Sciatic nerve (tissue), 2 donors: ENCODE data around the gene ELFN2. TPM values are rescaled to one million over a fixed set of nuclear protein-coding genes. Genes with fewer than 3 reads are reported as not detected.

Experiments used
- ATAC-seq: fragments of 200-7000 bp; cut with Tn5 transposase; one replicate; pipeline ENCODE4 v1.9.1; 2020; ENCODE audit warnings: mild to moderate bottlenecking, moderate library complexity
- DNase-seq: peaks from one replicate; pipeline ENCODE4 v3.0.0-alpha.2; 2020; ENCODE audit warnings: low spot score
- intact Hi-C: fragments of 100-400 bp; cut with DNase I; formaldehyde crosslinking; loops from one replicate; pipeline ENCODE4 v1.14.2; 2022
- total RNA-seq: library from RNA; stranded (reverse); fragmentation: NEBNext Ultra II Directional; extraction: Animal tissue kit (Norgen Biotek cat#: 25700); gene quantifications from one replicate; pipeline ENCODE4 v1.2.1, GENCODE V29; 2021
- donor health status: DM: no; HTN: no; CAD: no.
- donor health status: DM: no; HTN: no; CAD: no.

Gene ELFN2
- total RNA-seq, 1 donor from 2014 or later, result 5.9 TPM

DNA sequence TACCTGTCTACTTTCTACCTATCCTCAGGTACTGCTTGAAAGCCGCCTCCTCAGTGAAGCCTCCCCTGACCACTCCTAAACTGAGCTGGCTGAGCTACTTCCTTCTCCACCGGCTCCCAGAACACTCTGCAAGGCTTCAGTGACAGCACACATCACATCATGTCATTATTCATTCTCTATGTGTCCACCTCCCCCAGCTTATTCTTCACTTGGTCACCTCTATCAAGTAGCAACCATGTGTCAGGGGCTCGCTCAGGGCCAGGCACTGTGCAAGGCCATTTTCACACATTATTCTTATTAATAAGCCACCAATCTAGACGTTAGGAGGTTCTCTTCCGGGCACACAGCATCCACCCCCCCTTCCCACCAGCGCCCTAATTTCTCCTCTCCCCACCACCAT is 3.7 kb upstream of the ELFN2 start:
- intact Hi-C loops, result no loop called here
- DNase-seq (no peak), ATAC-seq (no peak)

DNA sequence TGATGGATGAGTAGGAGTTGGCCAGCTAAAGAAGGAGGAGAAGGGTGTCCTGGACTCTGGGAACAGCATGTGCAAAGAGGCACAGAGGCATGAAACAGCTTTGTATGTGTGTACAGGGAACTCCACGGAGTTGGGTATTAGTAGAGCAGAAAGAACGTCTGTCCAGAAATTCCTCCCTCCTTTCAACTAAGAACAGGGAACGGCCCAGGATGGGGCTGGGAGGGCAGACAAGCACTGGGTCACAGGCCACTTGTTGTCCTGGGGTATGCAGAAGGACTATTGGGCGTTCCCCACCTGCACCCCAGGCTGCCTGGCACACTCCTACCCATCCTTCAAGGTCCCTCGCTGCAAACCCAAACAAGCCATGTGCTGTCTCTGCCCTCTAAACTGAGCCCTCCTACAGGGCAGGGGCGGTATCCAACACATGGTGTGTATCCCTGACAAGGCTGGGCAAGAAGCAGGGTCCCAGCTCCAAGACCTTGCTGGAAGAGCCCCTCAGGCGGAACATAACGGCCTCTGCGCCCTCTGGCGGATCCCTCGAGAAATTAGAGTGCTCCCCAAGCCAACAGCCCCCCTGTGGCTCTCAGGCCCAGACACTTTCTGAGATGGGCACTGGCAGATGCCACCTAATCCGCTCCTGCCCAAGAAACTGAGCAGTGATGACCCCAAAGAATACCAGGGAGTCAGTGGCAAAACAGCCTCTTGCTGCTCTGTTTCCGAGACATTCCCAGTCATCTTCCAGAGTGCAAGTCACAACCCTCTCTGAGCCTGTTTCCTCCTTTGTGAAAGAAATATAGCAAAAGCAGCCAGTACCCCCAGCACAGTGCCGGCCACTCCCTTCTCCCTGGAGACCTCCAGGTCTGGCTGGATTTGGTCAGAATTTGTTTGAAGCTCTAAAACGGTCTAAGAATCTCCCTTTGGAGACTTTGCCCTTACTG is 1.6 kb upstream of the ELFN2 start:
- peak; percentile 47 for ATAC-seq

GRCh38 chr22:37427711-37428635 is 694 bp upstream of the ELFN2 start:
- no peak for ATAC-seq
- intact Hi-C loops, result no loop called here
- no peak for DNase-seq

More for the DNA sequence above, 1.6 kb upstream of the ELFN2 start:
- intact Hi-C loops, result no loop called here
- no peak for DNase-seq

DNA sequence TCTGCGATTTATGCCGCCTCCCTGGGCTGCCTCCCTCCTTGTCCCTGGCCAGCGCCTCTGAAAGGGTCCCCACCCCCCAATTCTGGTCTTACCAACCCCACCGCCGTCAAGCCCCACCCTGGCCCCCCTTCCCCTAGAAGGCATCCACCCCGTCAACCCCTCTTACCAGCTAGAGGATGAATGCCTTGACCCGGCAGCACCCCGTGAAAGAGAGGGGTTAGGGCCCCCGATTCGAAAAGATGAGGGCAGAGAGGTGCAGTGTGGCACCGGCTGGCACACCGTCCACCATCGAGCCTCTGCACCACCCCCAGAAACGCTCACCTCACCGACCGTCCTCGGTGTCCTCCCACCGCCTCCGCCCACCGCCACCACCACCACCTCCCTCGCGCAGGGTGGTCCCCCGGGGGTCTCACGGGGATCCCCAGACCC is 559 bp downstream of the ELFN2 start:
- DNase-seq, result no peak
- intact Hi-C loops, result no loop called here

DNA sequence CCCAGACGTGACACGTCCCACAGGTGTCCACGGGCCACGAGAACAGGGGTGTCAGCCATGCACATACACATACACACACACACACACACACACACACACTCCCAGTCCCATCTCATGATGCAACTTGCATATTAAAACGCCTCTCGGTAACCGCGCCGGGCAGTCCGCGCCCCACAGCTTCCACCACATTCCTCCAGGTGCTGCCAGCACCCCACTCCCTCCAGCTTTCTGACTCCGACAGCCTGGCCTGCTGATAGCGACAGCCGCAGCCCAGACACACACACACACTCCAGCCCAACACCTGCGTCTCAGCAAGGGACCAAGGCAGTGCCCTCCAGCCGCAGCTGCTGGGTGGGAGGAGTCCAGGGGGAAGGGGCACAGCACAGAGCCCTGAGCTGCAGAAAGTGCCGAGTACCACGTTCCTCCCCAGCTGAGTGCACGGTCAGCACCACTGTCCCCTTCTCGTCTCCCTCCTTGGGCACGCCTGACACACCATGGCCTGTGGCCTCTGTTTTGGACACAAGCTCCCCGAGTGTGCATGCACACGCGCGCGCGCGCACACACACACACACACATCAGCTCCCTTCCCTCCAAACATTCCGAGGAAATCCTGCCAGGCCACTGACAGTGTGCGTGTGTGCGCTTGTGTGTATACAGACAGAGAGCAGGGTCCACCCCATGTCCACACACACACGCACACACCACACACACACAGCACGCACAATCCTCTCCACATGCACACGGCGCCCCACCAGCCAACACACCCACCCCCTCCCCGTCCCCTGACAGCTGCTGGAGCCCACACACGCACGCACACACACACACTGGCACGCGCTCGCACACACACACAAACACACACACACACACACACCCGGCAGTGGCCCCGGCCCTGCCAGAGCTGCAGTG is 1.2 kb downstream of the ELFN2 start:
- ATAC-seq (peak; percentile 55), DNase-seq (no peak)
- intact Hi-C loops, result no loop called here

More for the DNA sequence above, 559 bp downstream of the ELFN2 start:
- ATAC-seq, result peak; percentile 17

DNA sequence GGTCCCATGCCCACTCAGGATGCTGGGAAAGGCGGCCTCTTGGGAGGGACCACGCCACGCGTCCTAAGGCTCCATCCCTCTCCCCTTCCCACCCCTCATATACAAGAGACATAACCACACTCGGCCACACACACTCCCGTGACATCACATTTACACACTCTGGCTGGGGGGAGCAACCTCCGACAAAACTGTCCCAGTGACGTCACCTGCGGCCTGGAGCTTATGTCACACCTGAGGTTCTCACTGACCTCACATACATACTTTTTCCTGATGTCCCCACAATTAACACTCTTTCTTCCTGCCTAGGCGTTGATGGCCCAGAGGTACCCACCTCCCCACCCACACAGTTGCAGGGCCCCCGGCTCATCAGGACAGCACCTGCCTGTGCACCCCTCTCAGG is 1.9 kb downstream of the ELFN2 start:
- DNase-seq, result no peak

GRCh38 chr22:37423283-37423682 is 4.0 kb downstream of the ELFN2 start:
- ATAC-seq (no peak), DNase-seq (no peak)
- intact Hi-C loops, result no loop called here

More for the DNA sequence above, 1.9 kb downstream of the ELFN2 start:
- intact Hi-C loops, result no loop called here
- no peak for ATAC-seq

DNA sequence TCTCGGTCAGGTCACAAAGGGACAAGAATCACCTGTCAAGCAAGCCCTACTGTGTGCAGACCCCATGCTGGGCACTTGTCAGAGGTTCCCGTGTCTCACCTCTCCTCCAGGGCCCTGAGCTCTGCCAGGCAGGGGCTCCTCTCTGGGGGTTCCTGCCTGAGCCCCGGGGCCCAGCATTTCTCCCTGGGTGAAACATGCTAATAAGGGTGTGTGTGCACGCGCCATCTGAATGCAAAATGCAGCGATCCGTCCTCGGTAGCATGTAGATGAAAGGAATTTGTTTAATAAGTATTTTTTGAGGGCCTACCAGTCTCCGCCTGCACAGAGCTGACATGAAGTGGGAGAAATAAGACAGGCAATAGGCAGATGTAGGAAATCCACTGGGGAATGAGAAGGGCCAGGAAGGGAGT is 5.8 kb downstream of the ELFN2 start:
- intact Hi-C loops, result no loop called here
- DNase-seq (no peak), ATAC-seq (no peak)

GRCh38 chr22:37420686-37421467 is 6.4 kb downstream of the ELFN2 start:
- intact Hi-C loops, result no loop called here
- DNase-seq, result no peak
- peak; percentile 24 for ATAC-seq

- no peak for DNase-seq
- peak; percentile 18 for ATAC-seq
- intact Hi-C loops, result no loop called here
Measured at GRCh38 chr22:37419969-37420685, 7.2 kb downstream of the ELFN2 start.

DNA sequence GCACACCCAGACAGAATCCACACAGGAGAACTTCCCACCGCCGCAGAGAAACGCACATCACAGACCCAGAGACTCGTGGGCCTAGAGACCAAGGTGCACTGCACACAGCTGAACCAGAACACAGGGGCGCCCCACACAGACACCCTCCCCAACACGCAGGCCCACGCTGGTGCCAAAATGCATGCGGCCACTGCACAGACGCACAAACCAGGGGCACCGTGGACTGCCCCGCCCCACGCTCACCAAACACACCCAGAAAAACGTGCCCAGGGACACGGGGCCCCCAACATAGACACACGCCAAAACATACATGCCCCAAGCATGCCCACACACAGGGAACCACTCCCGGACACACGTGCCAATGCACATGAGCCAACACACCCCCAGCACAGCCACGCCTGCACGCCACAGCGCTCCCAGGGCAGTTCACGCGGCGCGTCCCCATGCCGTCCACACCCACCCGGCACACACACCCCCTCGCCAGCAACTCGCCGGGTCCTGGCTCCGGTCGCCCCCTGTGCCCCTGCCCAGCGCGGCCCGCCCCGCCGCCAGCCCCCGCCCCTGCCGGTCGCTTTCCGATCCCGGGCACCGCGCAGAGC is 7.8 kb downstream of the ELFN2 start:
- intact Hi-C loops, result no loop called here
- ATAC-seq, result peak; percentile 36

DNA sequence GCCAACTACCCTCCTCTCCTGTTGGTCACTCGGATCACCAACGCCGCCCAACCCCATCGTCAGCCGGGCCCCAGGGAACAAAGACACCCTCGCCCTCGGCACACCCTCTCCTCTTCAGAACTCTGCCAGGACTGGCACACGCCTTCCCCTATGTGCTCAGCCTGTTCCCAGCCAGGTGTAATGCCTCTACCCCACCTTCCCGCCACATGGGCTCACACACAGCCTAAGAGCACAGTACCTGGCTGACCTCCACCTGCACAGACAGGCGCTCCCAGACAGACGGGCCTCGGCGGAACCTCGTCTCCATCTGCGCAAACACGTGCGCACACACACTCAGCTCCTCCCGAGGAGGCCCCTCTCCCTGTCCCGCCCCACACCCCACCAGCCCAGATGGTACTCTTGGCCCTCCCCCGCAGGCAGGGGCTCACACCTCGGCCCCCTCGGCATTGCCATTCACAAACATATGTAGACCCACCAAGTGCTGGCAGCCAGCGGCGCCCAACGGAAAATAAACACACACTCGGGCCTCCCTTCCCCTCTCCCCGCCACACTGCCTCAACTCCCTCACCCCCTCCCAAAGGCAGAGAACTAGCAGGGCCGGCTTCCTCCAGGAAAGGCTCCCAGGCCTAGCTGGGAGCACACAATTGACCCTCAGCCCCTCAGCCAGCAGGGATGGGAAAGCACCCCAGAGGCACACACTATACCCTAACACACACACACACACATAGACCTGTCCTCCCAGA is 8.5 kb downstream of the ELFN2 start:
- DNase-seq, result no peak
- intact Hi-C loops, result no loop called here
- ATAC-seq, result no peak

More for the DNA sequence above, 7.8 kb downstream of the ELFN2 start:
- no peak for DNase-seq

- intact Hi-C loops, result no loop called here
- no peak for DNase-seq
- ATAC-seq, result no peak
Measured at GRCh38 chr22:37417677-37418348, 9.5 kb downstream of the ELFN2 start.

DNA sequence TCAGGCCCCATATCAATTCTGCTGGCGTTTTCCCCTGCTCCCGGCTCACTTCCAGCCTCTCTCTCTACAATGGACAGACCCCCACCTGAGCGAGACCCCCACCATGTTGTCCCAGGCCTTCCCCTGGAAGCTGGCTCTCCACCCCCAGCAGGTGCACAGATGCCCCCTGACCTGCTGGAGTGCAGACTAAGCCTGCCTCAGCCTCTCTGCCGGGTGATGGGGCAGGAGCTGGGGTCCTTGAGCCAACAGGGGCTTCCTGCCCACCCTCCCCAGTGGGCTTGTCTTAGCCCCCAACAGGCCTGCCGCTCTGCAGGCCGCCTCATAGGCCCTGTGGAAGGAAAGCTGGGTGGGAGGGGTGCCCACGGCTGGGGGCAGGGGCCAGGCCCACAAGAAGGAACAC is 10.0 kb downstream of the ELFN2 start:
- DNase-seq (no peak), ATAC-seq (no peak)
- intact Hi-C loops, result no loop called here

DNA sequence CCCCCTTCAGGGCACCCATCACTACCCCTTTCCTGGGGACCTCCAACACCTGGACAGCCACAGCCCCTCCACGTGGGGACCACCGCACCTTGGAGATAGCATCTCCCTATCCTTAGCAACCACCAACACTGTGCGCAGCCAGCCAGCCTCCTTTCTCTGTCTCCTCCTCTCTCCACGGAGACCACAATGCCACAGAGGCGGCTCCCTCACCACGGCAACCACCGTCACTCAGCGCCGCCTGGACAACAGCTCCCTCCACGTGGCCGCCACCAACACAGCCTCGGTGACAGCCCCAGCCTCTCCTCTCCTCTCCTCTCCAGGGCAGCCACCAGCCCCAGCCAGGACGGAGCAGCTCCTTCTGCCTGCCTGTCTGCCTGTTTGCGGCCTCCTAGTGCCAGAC is 10.5 kb downstream of the ELFN2 start:
- ATAC-seq (no peak), DNase-seq (no peak)
- intact Hi-C loops, result no loop called here

DNA sequence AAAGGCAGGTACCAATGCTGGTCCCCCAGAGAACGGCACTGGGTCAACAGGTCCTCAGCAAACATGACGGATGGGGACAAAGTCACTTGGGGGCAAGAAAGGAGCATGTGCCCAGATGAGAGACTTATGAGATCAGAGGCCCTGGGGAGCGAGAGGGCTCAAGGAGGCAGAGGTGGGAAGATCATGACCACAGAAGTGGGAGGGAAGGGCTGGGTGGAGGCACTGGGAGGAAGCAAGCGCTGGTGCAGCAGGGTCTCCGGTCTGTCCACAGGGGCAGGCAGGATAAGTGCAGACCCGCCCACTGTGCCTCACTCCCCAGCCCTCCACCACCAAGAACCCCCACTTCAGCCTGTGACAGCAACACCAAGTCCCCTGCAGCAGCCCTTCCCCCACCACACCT is 10.9 kb downstream of the ELFN2 start:
- DNase-seq, result no peak
- intact Hi-C loops, result no loop called here
- ATAC-seq, result no peak
